Ammon's horn (tissue), 1 donor: ENCODE data around the gene NOB1.

Experiments used
- DNase-seq: peaks from one replicate; pipeline ENCODE4 v3.0.0-alpha.2; 2016; ENCODE audit warnings: low spot score

NOB1 gene

DNA sequence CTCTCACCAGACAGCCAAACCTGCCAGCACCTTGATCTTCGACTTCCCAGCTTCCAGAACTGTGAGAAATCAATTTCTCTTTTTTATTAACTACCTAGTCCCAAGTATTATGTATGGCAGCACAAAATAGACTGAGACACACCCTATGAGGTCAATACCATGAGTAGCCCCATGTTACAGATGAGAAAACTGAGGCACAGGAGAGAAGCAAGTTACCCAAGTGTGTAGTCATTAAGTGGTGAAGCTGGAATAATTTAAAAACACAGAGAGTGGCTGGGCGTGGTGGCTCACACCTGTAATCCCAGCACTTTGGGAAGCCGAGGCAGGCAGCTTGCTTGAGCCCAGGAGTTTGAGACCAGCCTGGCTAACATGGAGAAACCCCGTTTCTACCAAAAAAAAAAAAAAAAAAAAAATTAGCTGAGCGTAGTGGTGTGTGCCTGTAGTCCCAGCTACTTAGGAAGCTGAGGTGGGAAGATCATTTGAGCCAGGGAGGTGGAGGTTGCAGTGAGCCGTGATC, 33.2 kb downstream of the NOB1 start:
- DNase-seq = no peak

DNA sequence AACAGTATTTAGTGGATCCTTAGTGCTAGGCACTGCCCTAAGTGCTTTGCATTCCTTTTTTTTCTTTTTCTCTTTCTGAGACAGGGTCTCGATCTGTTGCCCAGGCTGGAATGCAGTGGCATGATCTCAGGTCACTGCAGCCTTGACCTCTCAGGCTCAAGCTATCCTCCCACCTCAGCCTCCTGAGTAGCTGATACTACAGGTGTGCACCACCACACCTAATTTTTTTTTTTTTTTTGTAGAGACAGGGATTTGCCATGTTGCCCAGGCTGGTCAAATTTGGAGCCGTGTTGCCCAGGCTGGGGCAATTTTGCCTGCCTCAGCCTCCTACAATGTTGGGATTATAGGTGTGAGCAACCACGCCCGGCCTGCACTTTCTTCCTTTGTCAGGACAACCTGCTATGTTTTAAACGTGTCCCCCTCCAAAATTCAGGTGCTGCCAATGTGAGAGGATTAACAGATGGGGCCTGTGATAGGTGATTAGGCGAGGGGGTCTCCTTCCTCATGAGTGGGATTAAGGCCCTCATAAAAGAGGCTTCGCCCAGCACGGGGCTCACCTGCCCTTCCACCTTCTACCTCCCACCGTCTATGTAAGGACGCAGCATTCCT, 33.8 kb downstream of the NOB1 start:
- DNase-seq = no peak

DNA sequence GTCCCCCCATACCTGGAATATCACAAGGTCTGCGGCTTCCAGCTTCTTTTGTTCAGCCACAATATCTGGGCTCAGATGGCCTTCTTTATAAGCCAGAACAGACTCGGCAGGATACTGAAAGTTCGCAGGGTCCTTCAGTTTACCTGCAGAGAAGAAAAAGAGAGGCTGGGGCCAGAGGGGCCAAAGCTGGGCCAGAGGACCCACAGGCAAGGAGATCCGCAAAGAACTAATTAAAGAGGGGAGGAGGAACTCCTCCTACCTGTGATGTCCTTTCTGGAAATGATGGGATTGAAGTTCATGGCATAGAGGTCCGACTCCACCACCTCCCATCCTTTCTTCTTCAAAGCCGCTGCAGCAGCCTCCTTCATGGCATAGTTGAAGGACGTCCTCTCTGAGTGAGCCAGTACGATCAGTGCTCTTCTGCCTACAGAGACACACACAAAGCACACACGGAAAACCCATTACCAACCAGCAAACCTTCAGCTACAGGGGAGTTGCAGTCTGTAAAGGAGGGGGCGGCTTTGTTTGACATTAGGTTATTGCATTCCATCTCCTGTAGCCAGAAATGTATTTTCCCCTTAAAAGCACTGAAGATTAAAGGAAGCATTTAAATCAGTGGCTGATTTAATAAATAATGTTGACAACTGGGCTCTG, 36.5 kb downstream of the NOB1 start:
- DNase-seq = no peak

DNA sequence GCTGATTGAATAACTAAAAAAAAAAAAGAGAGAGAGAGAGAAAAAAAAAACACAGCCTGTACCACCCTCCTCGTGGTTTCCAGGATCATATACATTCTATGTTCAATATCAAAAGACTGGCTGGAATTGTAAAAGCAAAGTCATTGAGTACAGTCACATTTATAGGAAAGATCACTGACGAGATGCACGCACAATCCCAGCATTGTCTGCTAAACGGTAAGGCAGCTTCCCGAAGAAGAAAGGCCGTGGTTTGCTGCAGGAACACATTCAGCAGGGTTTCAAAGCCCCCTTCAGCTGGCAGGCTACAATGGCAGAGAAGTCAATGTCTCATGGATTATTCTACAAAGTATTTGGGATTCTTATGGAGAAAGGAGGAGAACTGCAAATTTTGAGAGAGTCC, 37.7 kb downstream of the NOB1 start:
- no peak for DNase-seq

DNA sequence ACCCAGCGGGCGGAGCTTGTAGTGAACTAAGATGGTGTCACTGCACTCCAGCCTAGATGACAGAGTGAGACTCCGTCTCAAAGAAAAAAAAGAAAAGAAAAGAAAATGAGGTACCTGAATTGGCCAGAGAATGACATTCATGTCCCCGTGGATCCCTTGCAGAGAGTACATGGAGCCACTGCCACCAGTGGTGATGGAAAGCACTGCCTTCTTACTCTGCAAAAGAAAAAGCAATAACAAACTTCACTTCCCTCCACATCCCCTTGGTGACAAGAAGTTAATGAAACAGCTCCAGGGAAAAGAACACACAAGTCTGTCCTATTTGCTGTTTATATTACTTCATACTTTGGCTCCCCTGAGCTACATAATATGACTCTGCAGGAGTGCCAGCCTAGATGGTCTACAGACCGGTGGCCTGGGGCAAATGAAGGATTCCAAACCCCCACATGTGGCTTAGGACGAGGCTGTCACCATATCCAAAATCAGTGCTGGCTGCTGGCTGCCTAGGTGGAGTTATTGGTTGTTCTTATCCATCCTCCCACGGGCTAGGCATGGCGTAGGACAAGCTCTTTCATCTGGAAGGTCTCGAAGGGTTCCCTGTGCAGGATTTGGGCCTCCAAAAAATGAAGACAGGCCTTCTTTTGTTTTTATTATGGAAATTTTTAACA, 41.7 kb downstream of the NOB1 start:
- DNase-seq = no peak

DNA sequence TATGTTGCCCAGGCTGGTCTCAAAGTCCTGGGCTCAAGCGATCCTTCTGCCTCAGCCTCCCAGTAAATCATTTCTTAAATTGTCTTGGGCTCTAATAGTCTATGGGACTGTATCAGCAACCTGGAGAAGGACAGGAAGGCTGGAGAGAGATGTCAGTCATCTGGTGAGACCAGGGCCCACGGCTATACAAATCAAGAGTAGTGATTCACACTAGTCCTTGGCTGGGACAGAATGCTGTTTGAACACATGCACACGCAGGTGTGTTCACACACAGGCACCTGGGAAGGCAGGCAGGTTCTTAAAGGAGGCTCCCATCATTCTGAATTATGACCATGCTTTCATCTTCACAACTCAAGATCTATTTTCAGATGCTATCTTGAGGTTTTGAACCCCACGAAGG, 42.4 kb downstream of the NOB1 start:
- DNase-seq = no peak

DNA sequence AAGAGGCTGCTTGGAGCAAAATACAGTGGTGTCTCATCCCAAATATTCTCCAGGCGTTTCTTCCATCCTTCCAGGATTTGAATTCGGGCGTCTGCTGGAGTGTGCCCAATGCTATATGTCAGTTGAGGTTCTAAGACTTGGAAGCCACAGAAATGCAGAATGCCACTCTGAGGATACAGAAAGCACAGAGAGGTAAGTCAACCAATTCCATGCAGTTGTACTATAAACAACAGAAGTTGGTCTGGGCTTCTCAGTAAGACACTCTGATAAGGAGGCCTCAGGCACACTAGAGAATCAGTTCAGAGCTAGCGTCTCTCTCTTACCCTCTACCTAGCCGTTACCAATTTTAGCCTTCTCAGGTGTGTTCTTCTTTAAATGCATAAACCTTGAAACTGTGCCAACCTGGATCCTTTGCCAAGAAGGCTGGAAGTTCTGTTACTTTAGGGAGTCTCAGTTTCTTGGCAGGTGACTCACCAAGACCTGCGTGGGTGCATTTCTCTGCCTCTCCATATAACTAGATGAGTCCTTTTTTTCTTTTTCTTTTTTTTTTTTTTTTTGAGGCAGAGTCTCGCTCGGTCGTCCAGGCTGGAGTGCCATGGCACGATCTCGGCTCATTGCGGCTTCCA, 43.5 kb downstream of the NOB1 start:
- DNase-seq = no peak

DNA sequence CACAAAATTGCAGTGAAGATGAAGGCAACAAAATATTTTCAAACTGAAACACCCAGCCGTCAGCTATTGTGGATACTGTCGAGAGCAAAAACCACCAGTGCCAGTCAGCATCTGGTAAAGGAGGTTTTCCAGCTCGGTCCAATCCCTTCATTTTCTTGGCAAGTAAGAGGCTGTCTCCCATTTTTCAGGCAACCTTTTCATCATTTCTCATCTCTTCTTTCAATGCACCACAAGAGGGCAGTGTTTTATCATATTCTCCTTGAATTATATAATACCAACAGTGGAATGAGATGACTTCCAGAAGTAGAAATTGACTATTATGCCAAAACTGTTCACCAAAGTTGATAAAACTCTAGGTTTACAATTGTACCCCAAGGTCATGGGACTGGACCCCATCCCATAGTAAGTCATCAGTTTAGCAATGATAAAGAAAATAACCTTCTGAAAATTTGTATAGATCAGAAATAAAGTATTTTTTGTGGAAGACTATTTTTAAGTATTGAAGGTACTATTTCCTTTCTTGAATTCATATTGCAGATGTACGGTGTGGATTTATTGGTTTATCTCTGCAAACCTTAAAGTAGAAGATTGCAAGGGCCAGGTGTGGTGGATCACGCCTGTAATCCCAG, 45.2 kb downstream of the NOB1 start:
- DNase-seq = peak; percentile 79

DNA sequence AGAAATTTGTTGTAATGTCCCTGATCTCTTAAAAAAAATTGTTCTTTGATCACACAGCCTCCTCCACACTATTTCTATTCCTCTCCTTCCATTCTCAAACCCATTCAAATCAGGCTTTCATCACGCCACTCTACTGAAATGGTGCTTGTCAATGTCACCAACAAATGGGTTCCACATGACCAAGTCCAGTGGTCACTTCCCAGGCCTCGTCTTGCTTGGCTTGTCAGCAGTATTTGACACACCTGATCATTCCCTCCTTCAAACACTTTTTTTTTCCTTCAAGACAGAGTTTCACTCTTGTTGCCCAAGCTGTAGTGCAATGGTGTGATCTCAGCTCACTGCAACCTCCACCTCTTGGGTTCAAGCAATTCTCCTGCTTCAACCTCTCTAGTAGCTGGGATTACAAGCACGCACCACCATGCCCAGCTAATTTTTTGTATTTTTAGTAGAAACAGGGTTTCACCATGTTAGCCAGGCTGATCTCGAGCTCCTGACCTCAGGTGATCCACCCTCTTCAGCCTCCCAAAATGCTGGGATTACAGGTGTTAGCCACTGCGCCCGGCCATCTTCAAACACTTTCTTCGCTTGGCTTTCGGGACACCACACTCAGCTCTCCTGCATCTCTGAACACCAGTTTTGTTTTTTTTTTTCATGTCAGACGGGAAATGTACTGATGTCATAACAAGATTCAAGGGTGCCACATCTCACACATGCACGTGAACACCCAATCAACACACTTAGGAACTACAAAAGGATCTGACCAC, 46.6 kb downstream of the NOB1 start:
- DNase-seq = no peak

DNA sequence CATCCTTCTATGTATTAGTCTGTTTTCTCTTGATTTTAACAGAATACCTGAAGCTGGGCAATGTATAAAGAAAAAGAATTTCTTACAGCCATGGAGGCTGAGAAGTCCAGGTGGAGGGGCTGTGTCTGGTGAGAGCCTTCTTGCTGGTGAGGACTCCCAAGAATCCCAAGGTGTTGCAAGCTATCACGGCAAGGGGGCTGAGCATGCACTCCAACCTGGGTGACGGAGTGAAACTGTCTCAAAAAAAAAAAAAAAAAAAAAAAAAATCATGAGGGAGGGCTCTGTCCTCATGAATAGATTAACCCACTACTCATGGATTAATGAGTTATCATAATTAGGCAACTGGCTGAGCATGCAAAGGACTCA, 47.8 kb downstream of the NOB1 start:
- no peak for DNase-seq

DNA sequence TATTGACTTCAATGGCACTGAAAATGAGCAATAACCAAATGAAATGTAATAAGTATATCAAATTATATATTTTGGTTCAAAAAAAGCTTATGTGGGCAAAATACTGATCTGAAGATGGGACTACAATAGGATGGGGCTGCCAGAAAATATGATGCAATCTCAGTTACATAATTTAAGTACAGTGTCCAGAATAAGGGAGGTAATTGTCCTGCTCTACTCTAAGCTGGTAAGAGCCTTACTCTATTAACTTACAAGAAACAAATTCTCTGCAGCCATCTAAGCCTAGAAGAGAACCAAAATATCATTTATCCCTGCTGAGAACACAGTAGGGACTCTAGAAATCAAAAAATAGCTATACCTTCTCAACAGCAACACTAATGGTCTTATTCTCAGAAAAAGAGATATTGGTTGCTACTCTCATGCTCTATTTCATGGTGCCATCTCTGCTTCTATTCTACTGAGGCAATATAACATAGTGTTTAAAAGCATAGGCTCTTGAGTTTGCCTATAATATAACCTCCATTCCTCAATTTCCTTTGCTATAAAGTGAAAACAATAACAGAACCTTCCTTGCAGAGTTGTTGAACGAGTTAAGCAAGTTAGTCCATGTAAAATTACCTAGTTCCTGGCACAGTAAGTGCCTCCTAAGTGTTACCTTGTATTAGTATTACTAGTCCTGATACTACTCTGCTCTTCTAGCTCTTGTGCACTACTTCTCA, 48.3 kb downstream of the NOB1 start:
- no peak for DNase-seq

DNA sequence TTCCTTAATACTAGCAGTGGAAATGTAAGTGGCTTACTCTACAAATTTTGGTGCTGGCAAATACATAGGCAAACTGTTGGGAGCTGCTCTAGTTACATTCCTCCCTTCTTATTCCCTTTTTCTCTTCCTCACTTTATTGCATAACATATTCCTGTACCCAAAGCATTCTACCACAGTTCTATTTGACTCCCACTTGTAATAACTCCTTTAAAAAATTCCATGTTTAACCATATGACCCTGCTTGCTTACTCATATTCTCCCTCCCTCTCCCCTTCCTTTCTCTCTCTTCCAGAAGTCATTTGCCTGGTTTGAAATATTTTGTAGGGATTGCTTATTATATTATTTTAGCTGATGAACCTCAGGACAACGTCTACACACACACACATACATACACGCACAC, 51.1 kb downstream of the NOB1 start:
- DNase-seq = no peak

DNA sequence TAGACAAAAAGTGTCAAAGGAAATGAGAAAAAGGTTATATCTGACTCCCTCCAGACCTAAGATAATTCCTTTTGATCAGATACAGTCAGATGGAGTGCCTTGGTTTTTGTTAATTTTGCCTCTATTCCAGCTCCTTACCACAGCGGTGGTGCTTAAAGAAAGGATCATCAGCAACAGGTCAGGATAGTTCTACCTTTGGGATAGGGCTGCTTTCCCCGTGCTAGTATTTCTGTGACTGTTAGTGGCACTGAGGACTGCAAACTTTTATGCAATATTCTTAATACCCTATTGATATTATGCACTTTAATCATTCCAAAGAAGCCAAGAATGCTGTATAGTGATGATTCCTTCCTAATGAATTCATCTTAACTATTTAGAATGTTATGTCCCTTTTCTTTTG, 52.9 kb downstream of the NOB1 start:
- DNase-seq = no peak

DNA sequence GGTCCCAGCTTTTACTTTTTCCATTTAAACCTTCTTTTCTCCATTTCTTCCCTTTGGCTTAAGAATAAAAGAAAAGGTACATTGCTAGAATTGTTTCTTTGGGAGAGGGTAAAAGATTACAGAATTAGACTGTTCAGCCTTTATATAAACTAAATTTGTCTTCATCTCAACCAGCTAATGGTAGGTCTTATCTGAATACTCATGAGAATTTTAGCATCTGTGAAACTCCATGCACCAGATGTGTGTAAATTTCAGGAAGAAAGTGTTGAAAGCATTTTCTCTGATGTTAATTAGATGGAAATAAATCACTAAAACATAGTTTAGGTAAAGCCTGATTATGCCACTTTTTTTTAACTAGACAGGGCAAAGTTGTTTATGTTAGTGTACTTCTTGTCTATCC, 53.3 kb downstream of the NOB1 start:
- no peak for DNase-seq

DNA sequence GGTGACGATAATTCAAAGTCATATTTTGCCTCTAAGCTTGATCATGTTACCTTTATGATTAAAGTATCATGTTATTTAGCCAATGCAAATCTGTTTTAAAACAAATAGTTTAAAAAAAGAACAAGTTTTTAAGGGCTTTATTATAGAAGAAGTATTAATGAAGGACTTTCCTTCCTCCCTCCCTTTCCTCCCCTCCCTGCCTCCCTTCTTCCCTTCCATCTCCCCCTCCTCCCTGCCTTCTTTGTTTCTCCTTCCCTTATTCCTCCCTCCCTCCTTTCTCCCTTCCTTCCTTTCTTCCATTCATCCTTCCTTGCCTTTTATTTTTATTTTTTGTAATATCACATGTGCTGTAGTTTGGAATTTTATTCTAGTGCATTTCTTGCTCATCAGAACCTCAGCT, 54.8 kb downstream of the NOB1 start:
- no peak for DNase-seq

DNA sequence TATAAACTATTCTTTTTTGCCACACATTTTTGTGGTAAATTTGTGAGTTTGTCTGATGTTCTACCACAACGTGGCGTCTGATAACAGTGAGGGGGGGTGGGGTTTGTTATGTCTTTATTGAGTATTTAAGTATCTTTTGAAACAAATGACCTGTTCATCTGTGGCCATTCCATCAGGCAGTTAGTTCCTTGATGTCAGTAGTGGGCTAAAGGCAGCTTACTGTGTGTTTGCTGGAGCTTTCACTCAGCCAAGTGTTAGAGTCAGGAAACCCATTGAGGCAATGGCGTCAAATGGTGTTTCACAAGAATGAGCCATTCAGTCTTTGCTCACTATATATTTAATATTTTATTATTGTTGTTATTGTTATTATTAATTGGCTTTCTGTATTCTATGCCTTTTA, 56.3 kb downstream of the NOB1 start:
- no peak for DNase-seq

DNA sequence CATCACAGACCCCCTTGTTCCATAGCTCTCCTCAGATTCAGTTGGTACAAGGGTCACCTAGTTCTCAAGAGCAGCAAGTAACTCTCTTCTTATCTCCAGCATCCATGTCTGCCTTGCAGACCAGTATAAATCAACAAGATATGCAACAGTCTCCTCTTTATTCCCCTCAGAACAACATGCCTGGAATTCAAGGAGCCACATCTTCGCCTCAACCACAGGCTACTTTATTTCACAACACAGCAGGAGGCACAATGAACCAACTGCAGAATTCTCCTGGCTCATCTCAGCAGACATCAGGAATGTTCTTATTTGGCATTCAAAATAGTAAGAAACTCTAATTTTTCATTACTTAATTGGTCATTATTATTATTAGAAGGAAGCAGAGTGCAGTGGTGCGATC, 60.8 kb downstream of the NOB1 start:
- no peak for DNase-seq

DNA sequence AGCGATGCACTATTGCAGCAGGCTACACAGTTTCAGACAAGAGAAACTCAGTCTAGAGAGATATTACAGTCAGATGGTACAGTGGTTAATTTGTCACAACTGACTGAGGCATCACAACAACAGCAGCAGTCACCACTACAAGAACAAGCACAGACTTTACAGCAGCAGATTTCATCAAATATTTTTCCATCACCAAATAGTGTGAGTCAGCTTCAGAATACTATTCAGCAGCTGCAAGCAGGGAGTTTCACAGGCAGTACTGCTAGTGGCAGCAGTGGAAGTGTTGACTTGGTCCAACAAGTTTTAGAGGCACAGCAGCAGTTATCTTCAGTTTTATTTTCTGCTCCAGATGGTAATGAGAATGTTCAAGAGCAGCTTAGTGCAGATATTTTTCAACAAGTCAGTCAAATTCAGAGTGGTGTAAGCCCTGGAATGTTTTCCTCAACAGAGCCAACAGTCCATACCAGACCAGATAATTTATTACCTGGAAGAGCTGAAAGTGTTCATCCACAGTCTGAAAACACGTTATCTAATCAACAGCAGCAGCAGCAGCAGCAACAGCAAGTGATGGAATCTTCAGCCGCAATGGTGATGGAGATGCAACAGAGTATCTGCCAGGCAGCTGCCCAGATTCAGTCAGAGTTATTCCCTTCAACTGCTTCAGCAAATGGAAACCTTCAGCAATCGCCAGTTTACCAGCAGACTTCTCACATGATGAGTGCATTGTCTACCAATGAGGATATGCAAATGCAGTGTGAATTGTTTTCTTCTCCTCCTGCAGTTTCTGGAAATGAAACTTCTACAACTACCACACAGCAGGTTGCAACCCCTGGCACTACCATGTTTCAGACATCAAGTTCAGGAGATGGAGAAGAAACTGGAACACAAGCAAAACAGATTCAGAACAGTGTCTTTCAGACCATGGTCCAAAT, 62.5 kb downstream of the NOB1 start:
- DNase-seq = peak; percentile 69
